Limb (tissue), 2 donors: ENCODE results near the gene BAG5.

Source experiments
- DNase-seq, 2 donors: peaks; one replicate each; pipeline ENCODE4 v3.0.0-alpha.2; 2016; ENCODE audit errors: extremely low spot score in 2 of 2

BAG5 gene

GRCh38 chr14:103563844-103564505 lies 1.5 kb upstream of the BAG5 start:
- no peak for DNase-seq

- DNase-seq, result no peak
Observed at GRCh38 chr14:103563226-103563620, 766 bp upstream of the BAG5 start.

GRCh38 chr14:103562179-103562428 lies 353 bp downstream of the BAG5 start:
- DNase-seq, result no peak

GRCh38 chr14:103561381-103562178 lies 877 bp downstream of the BAG5 start:
- no peak for DNase-seq

- no peak for DNase-seq
Observed at GRCh38 chr14:103560691-103561090, 1.8 kb downstream of the BAG5 start.

- no peak for DNase-seq
Observed at GRCh38 chr14:103559766-103560165, 2.7 kb downstream of the BAG5 start.

GRCh38 chr14:103558071-103558882 lies 4.2 kb downstream of the BAG5 start:
- DNase-seq, result no peak

- DNase-seq, result no peak
Observed at GRCh38 chr14:103556946-103557758, 5.3 kb downstream of the BAG5 start.

GRCh38 chr14:103555559-103556337 lies 6.7 kb downstream of the BAG5 start:
- DNase-seq, result no peak

- no peak for DNase-seq
Observed at GRCh38 chr14:103552846-103553210, 9.6 kb downstream of the BAG5 start.

- no peak for DNase-seq
Observed at GRCh38 chr14:103552011-103552845, 10.2 kb downstream of the BAG5 start.

GRCh38 chr14:103551338-103551762 lies 11.1 kb downstream of the BAG5 start:
- no peak for DNase-seq

GRCh38 chr14:103550451-103551337 lies 11.8 kb downstream of the BAG5 start:
- DNase-seq, result no peak

GRCh38 chr14:103549361-103550311 lies 12.8 kb downstream of the BAG5 start:
- peak in 1 of 2 donors; percentile 34 for DNase-seq

- no peak for DNase-seq
Observed at GRCh38 chr14:103548463-103549351, 13.8 kb downstream of the BAG5 start.

GRCh38 chr14:103547941-103548462 lies 14.5 kb downstream of the BAG5 start:
- no peak for DNase-seq
